GM21381 (cell line): ENCODE measurements around the gene OTUD7B.
A peak's percentile ranks its signal among the peaks of the same experiment; 100 is the strongest.

Experiments used
- ATAC-seq: cut with Tn5 transposase; IDR thresholded peaks from one replicate; pipeline ENCODE4 v1.9.1; 2021; ENCODE audit warnings: mild to moderate bottlenecking, moderate library complexity; ENCODE audit not compliant: unreplicated experiment

The OTUD7B gene

GRCh38 chr1:149923626-149924025 is 86.9 kb downstream of the OTUD7B start:
- ATAC-seq: no peak

GRCh38 chr1:149917571-149918144 is 92.9 kb downstream of the OTUD7B start, which contains the start of gene SV2A:
Gene SV2A, minus strand, starts transcription at chr1:149917844. Its CDS starts 4,004 bp downstream, at chr1:149913840.
- ATAC-seq: no peak

- no peak for ATAC-seq
These were observed 93.7 kb downstream of the OTUD7B start for GRCh38 chr1:149916898-149917252.

- no peak for ATAC-seq
These were observed 94.2 kb downstream of the OTUD7B start for GRCh38 chr1:149916193-149916897.

- no peak for ATAC-seq
These were observed 94.9 kb downstream of the OTUD7B start for GRCh38 chr1:149915429-149916192.

DNA sequence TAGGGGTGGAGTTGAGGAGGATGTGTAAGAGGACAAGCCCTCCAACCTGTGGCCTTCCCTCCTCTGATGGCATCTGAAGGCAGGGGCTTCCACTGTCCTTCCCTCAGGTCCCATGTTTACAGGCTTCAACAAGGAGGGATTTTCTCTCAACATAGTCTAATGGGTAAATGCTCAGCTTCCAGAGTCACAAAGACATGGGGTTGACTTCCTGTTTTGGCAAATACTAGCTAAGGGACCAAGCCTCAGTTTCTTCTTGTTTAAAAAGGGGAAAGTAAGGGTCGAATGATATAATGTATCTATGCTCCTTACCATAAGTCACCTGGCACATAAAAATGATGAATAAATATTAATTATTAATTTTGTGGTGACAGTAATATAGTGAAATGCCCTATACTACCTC is 96.0 kb downstream of the OTUD7B start:
- no peak for ATAC-seq

DNA sequence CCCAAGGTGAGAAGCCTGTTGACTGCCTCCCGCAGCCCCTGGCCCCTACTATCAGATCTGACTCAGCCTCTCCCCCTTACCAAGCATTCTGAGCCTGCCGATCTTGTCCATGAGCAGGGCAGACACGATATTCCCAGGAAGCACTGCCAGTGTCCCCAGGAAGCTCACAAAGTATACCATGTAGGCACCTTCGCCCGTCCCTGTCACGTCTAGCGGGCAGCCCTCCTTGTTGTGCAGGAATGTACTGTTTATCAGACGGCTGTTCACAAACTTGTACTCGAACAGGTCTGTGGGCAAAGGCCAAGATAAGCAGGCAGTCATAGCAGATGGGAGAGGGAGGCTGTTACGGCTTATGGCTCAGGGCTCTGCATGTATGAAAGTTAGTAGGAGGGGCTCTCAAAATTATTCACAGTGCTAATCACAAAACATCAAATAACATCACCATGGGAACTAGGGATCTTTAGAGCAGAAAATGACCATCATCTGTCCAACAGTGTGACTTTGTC is 103.9 kb downstream of the OTUD7B start:
- ATAC-seq: no peak

DNA sequence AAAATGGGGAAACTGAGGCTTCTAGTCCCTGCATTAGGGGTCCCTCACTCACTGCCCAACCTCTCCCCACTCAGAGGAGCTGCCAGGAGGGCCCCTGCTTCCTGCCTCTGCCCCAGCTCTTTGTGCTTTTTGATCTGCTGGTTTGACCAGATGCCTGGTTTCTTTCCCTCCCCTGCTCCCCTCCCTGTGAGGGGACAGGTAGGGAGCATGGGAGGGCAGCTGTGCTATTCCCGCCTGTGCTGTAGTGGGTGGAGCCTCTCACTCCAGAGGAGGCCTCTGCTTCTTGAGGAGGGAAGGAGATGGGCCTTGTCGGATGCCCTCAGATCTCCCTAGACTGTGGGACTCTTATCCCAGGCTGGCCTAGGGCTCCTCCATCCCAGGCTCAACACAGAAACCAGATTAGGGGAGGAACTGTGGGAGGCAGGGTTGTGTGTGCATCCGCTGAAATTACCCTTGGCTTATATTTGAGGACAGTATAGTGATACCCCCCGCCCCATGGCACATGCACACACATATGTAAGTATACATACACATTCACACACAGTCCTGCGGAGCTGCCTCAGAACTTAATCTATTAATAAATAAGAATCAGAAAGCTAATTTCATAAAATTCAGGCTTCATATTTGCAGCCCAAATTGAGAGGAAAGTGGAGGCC is 106.6 kb downstream of the OTUD7B start:
- no peak for ATAC-seq

GRCh38 chr1:149899460-149900284 is 110.9 kb downstream of the OTUD7B start, which contains the start of gene BOLA1:
Gene BOLA1, plus strand, starts transcription at chr1:149899568. Its CDS starts 492 bp downstream, at chr1:149900060.
- ATAC-seq: peak; percentile 94

DNA sequence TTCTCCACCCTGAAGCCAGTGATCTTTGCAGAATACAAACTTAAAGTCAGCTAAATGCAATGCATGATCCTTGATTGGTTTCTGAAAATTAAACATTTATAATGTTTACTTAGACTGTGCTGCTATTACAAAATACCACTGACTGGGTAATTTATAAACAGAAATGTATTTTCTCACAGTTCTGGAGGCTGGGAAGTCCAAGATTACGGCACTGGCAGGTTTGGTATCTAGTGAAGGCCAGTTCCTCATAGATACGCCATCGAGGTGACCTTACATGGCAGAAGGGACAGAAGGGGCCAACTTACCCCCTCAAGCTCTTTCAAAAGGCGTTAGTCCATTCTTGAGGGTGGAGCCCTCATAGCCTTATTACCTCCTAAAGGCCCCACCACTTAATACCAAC is 114.0 kb downstream of the OTUD7B start:
- no peak for ATAC-seq

DNA sequence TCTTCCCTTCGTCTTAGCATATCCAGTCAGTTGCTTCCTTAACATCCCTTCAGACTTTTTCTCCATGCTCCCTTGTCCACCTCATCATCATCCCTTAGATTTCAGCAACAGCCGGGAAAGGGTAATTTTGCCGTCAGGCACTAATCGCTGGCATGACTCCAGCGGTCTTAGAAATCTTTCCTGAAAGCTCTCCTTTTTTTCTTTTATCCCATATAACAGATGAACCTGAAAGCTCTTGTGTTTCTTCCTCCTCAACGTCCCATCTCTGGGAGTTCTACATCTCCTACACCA is 121.6 kb downstream of the OTUD7B start:
- ATAC-seq: no peak

DNA sequence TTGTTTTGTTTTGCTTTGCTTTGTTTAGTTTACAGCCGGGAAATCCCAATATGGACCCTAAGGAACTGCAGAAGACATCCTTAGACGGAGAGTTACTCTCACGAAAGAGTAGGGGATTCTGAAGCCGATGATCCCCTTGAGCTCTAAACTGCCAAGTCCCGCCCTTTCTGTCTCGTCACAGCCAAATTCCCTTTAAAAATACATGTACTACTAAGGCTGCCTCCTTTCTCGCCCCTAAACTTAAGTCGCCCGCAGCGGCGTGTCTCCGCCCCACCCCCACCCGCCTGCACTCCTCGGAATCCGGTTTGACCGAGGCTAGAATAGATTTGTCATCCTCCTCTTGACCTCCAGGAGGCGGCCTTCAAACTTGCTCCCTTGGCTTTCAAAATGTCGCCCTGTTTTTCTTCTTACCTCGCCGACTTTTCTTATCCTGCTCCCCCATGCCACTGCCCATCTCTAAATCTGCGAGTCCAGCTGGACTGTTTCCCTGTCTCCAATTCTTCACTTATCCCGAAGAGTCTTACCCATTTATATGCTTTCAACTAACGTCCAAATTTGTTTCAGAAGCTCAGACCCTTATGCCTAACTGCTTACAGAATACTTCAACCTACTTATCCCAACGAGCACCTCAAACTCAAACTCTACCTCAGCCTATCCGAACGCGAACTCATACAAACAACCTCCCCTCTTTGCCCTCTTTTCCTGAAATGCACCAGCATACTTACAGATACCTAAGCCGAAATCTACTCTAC is 122.1 kb downstream of the OTUD7B start:
- peak; percentile 23 for ATAC-seq
